ENCODE data around the gene DGKK.
"Not testable (repeated sequence)": the region's sequence is repeated elsewhere in the genome, so short reads cannot be mapped to it uniquely, and the experiment has no call there.

The DGKK gene

DNA sequence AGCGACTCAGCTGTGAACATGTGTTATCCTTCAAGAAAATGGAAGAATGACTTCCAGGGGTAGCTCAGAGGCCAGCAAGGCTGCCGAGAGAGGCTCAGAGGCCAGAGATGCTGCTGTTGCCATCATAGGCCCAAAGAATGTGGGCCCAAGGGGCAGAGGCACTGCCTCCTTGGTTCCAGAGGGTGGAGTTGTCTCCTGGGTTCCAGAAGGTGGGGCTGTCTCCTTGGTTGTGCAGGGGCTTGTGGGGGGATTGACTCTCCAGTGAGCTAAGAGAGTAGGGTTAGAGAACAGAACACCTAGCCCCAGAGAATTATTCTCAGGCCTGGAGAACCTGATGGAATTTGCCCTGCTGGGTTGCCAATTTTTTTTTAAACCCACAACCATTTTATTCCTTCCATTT lies 62.6 kb downstream of the DGKK start:
- DNase-seq: no peak

DNA sequence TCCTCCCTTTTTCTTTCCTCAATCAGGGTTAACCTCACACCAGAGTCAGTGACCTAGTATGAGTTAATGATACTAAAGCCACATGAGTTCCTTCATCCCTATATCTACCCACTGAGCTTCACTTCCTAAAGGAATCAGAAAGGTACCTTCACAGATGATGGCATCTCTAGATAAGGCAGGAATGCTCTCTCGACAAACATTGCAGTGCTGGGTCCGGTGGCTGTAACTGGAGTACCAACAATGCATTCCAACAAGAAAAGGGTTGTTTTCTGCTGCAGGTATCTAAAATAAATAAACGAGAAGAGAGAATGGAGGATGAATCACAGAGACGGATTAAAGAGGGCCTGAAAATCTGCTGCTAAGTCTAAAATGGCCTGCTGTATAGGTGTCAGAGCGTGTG lies 66.7 kb downstream of the DGKK start:
- no peak for DNase-seq

DNA sequence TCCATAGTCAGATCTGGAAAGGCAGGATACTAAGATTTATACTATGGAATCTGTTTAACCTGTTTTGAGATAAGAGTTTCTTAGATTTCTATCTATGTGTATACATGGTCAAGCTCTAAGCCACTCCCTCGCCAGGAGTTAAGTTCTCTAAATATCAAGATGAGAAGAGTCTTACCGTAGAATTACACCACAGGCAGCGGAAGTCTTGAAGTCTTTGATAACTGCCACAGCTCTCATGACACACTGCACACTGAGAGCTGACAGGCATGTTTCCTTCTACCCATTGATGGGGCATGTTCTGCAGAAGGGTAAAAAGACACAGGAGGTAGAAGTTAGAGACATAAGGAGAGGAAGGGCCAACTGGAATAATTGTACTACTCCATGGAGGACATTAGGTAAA lies 67.7 kb downstream of the DGKK start:
- DNase-seq: no peak

DNA sequence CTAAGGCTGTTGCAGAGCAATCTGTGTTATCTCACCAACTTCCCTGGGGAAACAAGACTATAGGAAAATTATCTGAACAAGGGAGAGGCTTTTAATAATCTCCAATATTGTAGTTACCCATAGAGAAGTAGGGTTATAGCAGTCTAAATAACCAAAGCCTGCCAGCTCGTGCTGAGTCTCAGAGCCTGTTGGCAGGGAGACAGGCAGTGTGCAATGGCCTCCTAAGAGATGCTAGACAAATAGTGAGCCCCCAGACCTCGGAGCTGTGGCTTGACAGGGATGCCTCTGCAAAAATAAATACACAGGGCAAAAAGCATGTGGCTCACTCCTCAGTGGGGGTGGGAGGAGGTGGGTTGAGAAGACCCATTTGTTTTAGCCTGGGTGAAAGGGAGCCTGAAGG lies 76.7 kb downstream of the DGKK start:
- DNase-seq: no peak

DNA sequence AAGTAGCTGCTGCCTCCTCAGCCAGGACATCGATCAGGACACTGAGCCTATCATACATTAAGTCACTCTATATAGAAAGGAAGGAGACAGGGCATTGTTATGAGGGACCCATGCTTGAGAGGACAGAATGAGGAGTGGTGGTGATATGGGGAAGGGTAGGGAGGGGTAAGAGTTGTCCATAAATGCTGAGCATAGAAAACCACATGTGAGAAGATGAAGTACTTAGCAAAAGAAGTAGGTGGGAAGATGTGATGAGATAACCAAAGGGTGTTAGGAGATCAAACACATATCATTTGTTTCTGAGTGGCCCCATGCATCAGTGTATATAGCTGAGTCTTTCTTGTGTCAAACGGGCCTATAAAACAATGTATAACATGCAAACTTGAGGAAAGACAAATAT lies 84.1 kb downstream of the DGKK start:
- no peak for DNase-seq

DNA sequence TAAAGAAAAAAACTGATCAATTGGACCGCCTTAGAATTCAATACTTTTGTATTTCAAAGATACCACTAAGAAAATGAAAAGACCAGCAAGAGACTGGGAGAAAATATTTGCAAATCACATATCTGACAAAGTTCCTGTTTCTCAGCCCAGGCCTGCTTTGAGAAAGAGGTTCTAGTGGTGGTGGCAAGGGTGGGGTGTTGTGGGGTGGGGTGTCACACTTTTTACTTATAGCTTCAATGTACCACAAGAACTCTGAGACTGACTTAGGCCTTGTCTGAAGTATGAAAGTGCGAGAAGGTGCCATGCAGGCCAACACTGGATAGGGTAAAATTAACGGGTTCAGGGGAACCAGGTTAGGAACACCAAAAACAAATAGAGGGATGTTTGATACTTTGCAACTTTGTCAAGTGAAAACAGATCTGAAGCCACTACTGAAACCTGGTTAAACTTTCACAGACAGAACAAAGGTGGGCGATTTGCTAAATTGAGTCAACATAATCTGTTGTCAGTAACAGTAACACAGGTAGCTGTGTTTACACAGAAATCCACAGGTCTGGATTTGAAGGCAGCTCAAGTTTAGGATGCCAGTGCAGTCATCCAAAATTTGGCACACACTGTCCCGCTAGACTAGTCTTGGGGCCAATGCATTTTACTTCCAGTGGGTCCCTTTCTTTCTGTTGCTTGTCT lies 88.8 kb downstream of the DGKK start:
- no peak for DNase-seq

DNA sequence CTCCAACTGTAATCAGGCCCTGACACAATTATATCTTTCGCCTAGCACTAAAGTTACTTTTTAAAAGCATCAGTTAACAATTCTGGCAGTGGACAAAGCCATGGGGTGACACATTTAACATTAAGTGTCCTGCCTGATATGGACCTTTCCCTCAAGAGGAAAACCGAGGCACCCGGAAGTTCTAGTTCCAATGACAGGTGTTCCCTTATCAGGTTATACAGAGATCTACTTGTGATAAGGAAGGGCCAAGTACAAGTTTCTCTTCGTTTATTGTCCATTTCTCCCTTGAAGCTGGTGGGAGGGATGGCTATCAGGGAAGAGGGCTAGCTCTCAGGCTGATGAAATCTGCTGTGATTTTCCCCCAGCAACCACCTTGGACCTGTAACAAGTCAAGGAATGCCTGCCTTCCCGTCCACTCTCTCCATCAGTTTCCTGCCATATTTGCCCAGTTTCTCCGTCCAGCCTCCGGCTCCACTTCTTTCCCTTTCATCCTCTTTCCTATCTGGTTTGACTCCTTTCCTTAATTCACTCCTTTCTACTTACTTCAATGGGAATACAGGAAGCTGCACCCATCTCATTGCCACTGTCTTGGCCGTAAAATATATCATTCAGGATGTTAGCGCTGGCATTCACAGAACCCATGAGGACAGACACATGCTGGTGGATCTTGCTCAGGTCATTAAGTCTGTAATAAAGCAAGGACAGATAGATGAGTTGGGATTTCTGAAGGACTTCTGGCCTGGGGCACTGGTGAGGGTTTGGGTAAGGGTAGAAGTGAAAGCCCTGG lies 95.0 kb downstream of the DGKK start:
- DNase-seq: no peak

DNA sequence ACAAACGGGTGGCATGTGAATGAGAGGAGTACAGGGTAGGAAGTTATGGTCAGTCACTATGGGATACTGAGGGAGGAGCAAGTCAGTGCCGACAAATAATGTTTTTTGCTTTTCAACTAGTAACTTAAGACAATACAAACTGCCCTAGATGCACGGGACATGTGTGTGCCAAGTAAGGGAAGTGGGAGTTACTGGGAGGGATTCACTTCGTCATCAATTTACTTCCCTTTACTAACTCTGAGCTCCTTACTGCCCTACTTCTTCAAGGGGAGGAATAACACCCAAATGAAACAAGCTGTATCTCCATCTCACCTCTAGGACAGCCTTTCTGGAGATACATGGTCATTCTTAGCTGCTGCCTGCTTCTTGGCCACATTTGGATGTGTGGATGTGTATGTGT lies 97.7 kb downstream of the DGKK start:
- DNase-seq: no peak

DNA sequence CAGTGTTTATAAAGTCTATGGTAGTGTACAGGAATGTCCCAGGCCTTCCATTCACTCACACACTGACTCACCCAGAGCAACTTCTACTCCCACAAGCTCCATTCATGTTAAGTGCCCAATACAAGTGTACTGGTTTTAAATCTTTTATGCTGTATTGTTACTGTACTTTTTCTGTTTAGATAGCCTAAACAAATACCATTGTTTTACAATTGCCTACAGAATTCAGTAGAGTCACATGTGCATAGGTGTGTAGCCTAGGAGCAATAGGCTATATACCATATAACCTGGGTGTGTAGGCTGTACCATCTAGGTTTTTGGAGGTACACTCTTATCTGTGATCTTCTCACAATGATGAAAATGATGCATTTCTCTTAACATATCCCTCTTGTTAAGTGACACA lies 126.7 kb downstream of the DGKK start:
- DNase-seq: no peak

DNA sequence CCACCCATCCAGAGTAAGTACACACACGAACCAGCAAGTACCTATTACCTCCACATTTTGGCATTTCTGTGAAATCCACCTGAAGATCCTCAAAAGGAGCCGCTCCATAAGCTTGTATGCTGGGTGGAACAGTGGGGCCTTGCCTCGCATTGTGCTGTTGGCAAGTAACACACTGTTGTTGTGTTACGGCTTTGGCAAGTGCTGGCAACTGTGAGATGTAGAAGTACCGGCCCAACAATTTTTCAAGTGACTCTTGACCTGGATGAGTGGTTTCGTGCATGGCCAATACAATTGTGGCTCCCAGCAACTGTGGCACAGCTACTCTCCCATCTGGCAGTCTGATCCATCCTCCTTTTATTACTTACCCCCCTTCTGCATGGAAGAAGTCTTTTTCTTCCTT lies 137.3 kb downstream of the DGKK start:
- DNase-seq: no peak

DNA sequence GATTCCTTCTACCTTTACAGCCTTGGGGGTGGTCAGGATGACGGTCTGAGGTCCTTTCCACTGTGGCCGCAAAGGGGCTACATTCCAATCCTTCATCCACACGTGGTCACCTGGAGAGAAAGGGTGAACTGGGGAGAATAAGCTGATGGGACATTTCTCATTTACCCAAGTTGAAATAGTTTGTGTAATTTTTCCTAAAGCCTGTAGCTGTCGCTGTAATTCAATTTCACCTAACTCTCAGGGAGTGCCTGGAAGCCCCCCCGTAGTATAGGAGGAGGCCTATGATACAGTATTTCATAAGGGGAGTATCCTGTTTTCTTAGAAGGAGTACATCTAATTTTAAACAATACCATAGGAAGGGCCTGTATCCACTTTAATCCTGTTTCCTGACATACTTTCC lies 138.0 kb downstream of the DGKK start:
- not testable (repeated sequence) for DNase-seq

DNA sequence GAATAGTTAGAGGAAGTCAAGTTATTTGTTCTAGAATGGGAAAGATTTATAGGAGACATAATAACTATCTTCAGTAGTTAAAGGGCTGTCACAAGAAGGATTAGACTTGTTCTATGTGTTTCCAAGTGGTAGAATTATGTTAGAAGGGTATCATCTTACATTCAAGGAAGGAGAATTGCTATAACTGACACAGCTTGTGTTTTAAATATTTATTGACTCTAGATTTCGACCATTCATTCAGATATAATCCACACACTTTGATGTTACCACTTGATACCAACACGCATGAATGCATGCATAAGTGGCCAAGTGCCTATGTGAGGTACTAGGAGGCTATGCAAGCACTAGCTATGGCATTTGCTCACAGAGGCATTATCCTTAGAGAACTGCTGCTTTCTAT lies 143.4 kb downstream of the DGKK start:
- no peak for DNase-seq
